H7 (cell line): ENCODE results near the gene UBTFL1. TPM values are rescaled to one million over a fixed set of nuclear protein-coding genes. Genes with fewer than 3 reads are reported as not detected.
A peak's percentile ranks its signal among the peaks of the same experiment; 100 is the strongest.

ENCODE experiments used
- DNase-seq: peaks from one replicate; pipeline ENCODE4 v3.0.0; 2012
- H3K27me3 ChIP-seq: 2 replicates; pipeline ENCODE4 v1.6.0; 2011; ENCODE audit warnings: mild to moderate bottlenecking, low read length; ENCODE audit not compliant: control insufficient read depth, insufficient read depth
- H3K36me3 ChIP-seq: replicated peaks from 2 replicates; pipeline ENCODE4 v1.5.1; 2011; ENCODE audit warnings: low read length; ENCODE audit not compliant: control insufficient read depth, insufficient read depth
- H3K4me3 ChIP-seq: 2 replicates; pipeline ENCODE4 v1.5.1; 2011; ENCODE audit warnings: low read depth, mild to moderate bottlenecking, control low read depth, low read length, moderate library complexity; ENCODE audit not compliant: insufficient read depth
- total RNA-seq: library from RNA; depleted of rRNA; stranded (reverse); fragments of >200 nt; shearing (Covaris generic); gene quantifications from 2 replicates; pipeline ENCODE4 v1.2.3, GENCODE V29; 2014; rRNA removed

Gene UBTFL1
- total RNA-seq, 1 experiment from 2014 or later = not detected

DNA sequence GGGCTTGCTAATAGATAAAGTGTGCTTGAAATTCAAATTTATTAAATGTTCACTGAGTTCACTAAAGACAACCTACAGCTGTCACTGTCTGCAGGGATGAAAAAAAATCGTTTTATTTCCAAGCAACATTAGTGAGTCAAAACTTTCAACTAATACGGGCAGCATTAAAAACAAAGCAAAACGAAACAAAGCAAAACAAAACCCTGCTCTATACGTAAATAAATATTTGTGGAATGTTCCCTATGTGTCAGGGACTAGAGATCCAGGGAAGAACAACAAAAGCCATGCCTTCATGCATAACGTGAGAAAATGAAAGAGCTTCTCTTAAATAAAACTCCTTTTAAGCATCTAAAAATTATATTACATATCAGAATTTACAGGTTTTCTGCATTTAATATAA lies 49.3 kb downstream of the UBTFL1 start:
- no peak for DNase-seq
- H3K27me3 ChIP-seq = no peaks in the 10 kb centered on the region
- H3K36me3 ChIP-seq = no peaks in the 10 kb centered on the region
- H3K4me3 ChIP-seq = peak overlapping the region; percentile 45

Other genes with a start within 250 kb of the UBTFL1 start
- not detected in 2 replicates for gene TRIM64B, start 207.5 kb upstream of the UBTFL1 start, total RNA-seq
- not detected in 2 replicates for gene TRIM49D1, start 163.7 kb upstream of the UBTFL1 start, total RNA-seq
- gene TRIM49D2, start 161.9 kb upstream of the UBTFL1 start, total RNA-seq = not detected in 2 replicates
- not detected in 2 replicates for gene TRIM64, start 119.9 kb upstream of the UBTFL1 start, total RNA-seq
- gene TRIM49C, start 54.8 kb upstream of the UBTFL1 start, total RNA-seq = not detected in 2 replicates
- gene NAALAD2, start 48.7 kb downstream of the UBTFL1 start, total RNA-seq = 4.0 and 6.7 TPM in 2 replicates
- 23.7 and 29.1 TPM in 2 replicates for gene CHORDC1, start 137.1 kb downstream of the UBTFL1 start, total RNA-seq